ENCODE measurements around the gene CNN1. TPM values are rescaled to one million over a fixed set of nuclear protein-coding genes. Genes with fewer than 3 reads are reported as not detected.
"Not testable (repeated sequence)": the region's sequence is repeated elsewhere in the genome, so short reads cannot be mapped to it uniquely, and the experiment has no call there.

The CNN1 gene
- total and polyA plus RNA-seq, 8 donors: 4.5 to 37.0 (median 8.1) TPM

DNA sequence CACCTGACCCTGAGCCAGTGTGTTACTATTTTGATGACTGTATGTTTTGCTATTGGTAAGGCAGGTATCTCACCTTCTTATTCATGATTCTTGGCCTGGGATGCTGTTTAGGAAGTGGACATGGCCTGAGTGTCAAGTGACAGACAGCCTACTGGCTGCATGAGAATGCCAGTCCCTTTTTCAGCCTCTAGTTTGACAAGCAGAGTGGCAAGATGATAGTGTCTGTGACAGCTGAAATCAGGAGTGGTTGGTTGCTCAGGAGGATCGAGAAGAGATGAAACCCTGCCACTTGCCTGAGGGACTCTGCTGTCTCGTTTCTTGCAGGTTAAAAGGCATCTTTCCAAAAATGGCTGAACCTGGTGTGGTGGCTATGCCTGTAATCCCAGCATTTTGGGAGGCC, 27.5 kb downstream of the CNN1 start:
- TF ChIP-seq, protein P1, sequence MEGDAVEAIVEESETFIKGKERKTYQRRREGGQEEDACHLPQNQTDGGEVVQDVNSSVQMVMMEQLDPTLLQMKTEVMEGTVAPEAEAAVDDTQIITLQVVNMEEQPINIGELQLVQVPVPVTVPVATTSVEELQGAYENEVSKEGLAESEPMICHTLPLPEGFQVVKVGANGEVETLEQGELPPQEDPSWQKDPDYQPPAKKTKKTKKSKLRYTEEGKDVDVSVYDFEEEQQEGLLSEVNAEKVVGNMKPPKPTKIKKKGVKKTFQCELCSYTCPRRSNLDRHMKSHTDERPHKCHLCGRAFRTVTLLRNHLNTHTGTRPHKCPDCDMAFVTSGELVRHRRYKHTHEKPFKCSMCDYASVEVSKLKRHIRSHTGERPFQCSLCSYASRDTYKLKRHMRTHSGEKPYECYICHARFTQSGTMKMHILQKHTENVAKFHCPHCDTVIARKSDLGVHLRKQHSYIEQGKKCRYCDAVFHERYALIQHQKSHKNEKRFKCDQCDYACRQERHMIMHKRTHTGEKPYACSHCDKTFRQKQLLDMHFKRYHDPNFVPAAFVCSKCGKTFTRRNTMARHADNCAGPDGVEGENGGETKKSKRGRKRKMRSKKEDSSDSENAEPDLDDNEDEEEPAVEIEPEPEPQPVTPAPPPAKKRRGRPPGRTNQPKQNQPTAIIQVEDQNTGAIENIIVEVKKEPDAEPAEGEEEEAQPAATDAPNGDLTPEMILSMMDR (IDR thresholded peaks at IDR 0.05): no peak
- intact Hi-C loops (cut with DNase I): no loop called here

DNA sequence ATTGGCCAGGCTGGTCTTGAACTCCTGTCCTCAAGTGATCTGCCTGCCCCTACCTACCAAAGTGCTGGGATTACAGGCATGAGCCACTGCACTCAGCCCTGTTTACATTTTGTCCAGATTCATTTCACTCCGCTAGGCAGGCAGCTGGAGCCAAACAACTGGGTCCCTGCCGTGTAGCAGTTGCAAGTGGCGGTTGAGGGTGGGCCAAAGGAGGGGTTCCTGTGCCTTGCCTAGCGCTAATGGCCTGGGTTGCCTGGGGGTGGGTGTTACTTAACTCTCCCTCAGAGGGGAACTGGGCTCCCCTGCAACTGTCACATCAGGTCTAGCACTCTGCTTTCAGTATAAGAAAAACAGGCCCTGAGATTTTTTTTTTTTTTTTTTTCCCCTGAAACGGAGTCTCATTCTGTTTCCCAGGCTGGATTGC, 31.4 kb downstream of the CNN1 start:
- Histone ChIP-seq H3K27me3 (no peaks in the 10 kb centered on the region), H3K4me3 (no peak overlapping the region), H3K36me3 (peaks cover 0 to 4% of the 10 kb centered on the region in 2 donors), H3K27ac (no peak overlapping the region), H3K9me3 (no peaks in the 10 kb centered on the region), H3K4me1 (peaks cover 0 to 6% of the 10 kb centered on the region in 2 donors)
- ATAC-seq: no peak
- DNase-seq: no peak
- TF ChIP-seq, protein P1 (IDR thresholded peaks at IDR 0.05): no peak
- intact Hi-C loops (cut with DNase I): no loop called here

More for the DNA sequence above, 27.5 kb downstream of the CNN1 start:
- H3K27ac ChIP-seq: no peak overlapping the region
- H3K4me3 ChIP-seq: peak overlapping the region in 1 of 2 donors; percentile 25
- H3K36me3 ChIP-seq: no peaks in the 10 kb centered on the region
- H3K27me3 ChIP-seq: no peaks in the 10 kb centered on the region
- H3K4me1 ChIP-seq: peaks cover 0 to 6% of the 10 kb centered on the region in 2 donors
- H3K9me3 ChIP-seq: no peaks in the 10 kb centered on the region
- no peak for DNase-seq
- ATAC-seq: no peak

DNA sequence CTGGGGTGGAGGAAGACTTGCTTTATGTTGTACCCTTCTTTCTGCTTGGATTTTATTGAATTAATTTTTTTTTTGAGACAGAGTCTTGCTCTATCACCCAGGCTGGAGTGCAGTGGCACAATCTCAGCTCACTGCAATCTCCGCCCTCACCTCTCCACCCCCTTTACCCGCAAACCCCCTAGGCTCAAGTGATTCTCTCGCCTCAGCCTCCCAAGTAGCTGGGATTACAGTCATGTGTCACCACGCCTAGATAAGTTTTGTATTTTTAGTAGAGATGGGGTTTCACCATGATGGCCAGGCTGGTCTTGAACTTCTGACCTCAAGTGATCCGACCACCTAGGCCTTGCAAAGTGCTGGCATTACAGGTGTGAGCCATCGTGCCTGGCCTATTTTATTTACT, 34.7 kb downstream of the CNN1 start:
- H3K4me3 ChIP-seq; H3K9me3 ChIP-seq; ATAC-seq; DNase-seq; H3K27me3 ChIP-seq; intact Hi-C loops (cut with DNase I); H3K27ac ChIP-seq: not testable (repeated sequence)
- H3K36me3 ChIP-seq: peaks cover 0 to 20% of the 10 kb centered on the region in 2 donors
- peaks cover 0 to 31% of the 10 kb centered on the region in 2 donors for H3K4me1 ChIP-seq

DNA sequence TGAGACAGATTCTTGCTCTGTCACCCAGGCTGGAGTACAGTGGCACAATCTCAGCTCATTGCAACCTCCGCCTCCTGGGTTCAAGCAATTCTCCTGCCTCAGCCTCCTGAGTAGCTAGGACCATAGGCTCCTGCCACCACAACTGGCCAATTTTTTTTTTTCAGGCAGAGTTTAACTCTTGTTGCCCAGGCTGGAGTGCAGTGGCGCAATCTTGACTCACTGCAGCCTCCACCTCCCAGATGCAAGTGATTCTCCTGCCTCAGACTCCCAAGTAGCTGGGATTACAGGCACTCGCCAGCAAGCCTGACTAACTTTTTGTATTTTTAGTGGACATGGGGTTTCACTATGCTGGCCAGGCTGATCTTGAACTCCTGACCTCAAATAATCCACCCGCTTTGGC, 35.1 kb downstream of the CNN1 start:
- H3K27me3 ChIP-seq; H3K27ac ChIP-seq; ATAC-seq; DNase-seq; intact Hi-C loops (cut with DNase I); H3K4me3 ChIP-seq; H3K9me3 ChIP-seq: not testable (repeated sequence)
- H3K4me1 ChIP-seq: peaks cover 0 to 33% of the 10 kb centered on the region in 2 donors
- H3K36me3 ChIP-seq: peaks cover 0 to 20% of the 10 kb centered on the region in 2 donors

DNA sequence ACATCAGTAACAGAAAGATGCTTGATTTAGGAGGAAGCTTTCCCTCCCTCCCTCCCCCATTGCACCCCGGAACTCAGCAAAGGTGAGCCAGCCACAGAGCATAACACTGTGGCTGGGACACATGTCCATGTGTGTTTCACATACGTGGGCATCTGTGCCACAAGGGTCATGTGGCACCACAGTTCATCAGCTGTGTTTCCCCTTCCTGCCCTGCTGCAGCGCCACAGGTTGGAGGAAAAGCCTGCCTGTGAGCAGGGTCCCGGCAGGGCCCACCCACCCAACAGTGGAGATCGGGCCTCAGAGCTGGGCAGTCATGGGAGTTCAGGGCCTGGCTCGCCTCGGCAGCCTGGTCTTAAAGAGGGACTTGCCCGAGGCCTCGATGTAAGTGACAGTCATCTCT, 36.0 kb downstream of the CNN1 start:
- TF ChIP-seq, protein P1 (IDR thresholded peaks at IDR 0.05): no peak
- Histone ChIP-seq H3K4me1 (peaks cover 0 to 38% of the 10 kb centered on the region in 2 donors), H3K4me3 (no peak overlapping the region), H3K36me3 (peaks cover 0 to 20% of the 10 kb centered on the region in 2 donors), H3K9me3 (no peaks in the 10 kb centered on the region), H3K27ac (no peak overlapping the region), H3K27me3 (peaks cover 0 to 16% of the 10 kb centered on the region in 2 donors)
- ATAC-seq (no peak), DNase-seq (no peak)
- intact Hi-C loops (cut with DNase I): no loop called here

DNA sequence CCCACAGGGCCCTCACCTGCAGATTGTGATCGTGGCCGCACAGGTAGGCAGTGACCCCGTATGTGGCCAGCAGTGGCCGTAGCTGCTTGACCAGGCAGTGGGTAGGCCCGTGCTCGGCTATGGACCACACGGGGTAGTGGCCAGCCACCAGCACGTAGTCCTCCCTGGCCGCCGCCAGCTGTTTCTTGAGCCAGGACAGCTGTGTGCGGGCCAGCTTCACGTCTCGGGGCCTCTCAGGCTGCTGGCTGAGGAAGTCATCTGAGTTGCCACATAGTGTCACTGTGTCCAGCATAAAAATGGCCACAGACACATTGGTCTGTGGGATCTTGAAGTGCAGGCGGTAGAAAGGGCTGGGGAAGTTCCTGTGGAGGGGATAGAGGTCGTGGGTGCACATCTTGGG, 37.6 kb downstream of the CNN1 start:
- ATAC-seq (no peak), DNase-seq (peak in 1 of 4 donors; percentile 78)
- H3K27ac ChIP-seq: peak overlapping the region in 1 of 2 donors; percentile 80

More for the DNA sequence above, 37.6 kb downstream of the CNN1 start:
- H3K27me3 ChIP-seq: peaks cover 0 to 16% of the 10 kb centered on the region in 2 donors
- H3K4me1 ChIP-seq: peaks cover 0 to 53% of the 10 kb centered on the region in 2 donors
- intact Hi-C loops (cut with DNase I): no loop called here
- TF ChIP-seq, protein P1 (IDR thresholded peaks at IDR 0.05): no peak
- peaks cover 0 to 20% of the 10 kb centered on the region in 2 donors for H3K36me3 ChIP-seq
- peak overlapping the region in 1 of 2 donors; percentile 56 for H3K4me3 ChIP-seq
- H3K9me3 ChIP-seq: no peaks in the 10 kb centered on the region

Data from left lung (tissue), 10 donors.